Measurements from ENCODE around the gene HEATR3.

Gene HEATR3, protein sequence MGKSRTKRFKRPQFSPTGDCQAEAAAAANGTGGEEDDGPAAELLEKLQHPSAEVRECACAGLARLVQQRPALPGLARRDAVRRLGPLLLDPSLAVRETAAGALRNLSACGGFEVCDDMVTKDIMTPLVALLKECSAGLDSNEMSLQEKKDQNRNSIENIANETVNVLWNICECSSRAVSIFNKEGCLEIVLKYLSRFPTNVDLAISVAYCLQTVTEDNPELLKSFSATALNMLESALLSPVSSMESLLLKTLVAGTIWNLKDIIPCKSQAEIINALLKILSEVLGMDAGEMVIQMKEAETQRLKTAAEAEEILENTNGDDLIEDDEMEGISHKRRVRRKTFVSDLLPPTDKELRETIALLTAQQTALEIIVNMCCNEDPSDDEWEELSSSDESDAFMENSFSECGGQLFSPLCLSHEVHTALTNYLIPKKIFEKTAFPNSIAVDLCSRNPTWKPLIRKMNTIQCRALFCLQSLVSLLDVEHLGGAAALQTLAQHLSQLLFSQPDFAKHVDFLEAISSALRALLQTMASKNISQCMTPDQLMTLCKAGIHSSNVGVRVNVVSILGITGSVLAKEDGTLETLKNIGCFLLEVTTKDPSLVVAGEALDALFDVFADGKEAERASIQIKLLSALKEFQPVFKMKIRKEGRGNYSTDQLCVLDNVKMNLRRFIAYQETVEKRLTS

DNA sequence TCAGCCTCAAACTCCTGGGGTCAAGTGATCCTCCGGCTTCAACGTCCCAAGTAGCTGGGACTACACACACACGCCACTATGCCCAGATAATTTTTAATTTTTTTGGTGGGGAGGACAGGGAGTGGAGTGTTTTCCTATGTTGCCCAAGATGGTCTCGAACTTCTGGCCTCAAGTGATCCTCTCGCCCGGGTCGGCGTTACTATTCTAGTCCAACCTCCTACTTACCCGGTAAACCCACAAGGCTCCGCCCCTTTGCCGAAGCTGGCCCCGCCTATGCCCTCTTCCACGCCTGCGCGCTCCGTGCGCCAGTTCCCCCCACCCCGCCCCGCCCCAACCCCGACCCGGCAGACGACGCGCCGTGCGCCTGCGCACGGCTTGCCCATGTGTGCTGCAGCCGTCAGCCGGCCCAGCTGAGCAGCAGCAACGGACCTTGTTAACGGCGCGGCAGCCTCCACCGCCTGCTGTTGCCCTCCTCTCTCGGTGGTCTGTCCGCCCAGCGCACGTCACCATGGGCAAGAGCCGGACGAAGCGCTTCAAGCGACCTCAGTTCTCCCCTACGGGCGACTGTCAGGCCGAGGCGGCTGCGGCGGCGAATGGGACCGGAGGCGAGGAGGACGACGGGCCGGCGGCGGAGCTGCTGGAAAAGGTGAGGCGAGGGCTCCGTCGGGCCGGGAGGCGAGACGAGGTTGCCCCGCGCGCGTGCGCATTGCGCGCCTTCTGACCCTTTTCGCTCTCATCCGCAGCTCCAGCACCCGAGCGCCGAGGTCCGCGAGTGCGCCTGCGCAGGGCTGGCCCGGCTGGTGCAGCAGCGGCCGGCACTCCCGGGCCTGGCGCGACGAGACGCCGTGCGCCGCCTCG lies at the start of gene HEATR3:
TSS of gene HEATR3 (plus strand) at position 347 of the 858 bp plus-strand sequence. CDS start at position 509, 162 bp downstream.
- DNase-seq, result peak; percentile 95 to 98 (median 97)

DNA sequence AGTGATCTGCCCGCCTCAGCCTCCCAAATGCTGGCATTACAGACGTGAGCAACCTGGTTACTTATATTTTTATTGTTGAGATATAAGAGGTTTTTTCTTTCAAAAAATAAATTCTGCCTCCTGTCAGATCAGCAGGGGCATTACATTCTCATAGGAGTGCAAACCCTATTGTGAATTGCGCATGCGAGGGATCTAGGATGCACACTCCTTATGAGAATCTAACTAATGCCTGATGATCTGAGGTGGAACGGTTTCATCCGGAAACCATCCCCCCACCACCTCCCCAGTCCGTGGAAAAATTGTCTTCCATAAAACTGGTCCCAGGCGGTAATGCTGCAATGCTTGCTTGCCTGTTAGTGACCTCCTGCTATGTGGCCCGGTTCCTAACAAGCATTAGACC lies 48.2 kb upstream of the HEATR3 start:
- no peak for DNase-seq

DNA sequence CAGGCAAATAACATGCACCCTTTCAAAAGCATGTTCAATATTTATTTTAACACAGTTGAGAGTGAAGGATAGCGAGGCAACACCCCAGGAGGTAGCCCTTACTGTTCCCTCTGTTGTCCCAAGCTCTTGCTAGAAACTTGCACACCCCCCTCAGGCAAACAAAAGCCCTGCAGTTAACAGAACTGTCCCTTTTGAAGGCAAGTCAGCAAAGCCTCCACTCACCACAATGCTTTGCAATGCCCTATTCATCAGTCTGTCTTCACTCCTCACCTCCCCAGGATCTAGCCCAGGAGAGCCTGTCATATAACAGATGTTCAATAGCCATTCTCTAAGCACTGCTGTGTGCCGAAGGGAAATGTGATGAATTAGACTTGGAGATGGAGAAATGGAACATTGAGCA lies 44.2 kb upstream of the HEATR3 start:
- DNase-seq, result peak in 1 of 3 donors; percentile 13

DNA sequence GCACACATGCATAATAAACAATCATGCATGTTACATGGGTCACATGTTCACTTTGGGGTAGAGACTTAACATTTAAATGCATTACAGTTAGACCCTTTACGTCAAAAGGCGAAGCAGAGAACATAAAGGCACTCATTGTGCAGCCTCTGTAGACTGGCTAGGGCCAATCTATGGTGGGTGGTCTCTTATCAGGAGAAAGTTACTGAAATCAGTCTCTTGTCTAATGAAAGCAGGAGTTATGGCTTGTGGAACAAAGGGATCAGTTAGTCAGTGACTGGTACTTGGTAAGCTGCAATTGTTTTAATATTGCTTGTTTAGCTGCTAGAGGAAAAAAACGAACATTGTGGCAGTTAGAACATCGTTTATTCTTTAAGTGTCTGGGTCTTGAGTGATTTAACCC lies 42.1 kb upstream of the HEATR3 start:
- no peak for DNase-seq

DNA sequence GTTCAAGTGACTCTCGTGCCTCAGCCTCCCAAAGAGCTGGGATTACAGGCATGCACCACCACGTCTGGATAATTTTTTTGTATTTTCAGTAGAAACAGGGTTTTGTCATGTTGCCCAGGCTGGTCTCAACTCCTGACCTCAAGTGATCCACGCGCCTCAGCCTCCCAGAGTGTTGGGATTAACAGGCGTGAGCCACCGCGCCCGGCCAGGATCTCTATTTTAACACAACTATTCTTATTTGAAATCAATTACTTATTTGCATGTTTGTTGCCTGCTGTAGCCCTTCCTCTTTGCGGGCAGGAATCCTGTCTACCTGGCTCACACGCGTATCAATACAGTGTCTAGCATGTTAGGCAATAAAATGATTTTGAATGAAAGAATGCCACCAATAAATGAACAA lies 41.6 kb upstream of the HEATR3 start:
- DNase-seq, result no peak

DNA sequence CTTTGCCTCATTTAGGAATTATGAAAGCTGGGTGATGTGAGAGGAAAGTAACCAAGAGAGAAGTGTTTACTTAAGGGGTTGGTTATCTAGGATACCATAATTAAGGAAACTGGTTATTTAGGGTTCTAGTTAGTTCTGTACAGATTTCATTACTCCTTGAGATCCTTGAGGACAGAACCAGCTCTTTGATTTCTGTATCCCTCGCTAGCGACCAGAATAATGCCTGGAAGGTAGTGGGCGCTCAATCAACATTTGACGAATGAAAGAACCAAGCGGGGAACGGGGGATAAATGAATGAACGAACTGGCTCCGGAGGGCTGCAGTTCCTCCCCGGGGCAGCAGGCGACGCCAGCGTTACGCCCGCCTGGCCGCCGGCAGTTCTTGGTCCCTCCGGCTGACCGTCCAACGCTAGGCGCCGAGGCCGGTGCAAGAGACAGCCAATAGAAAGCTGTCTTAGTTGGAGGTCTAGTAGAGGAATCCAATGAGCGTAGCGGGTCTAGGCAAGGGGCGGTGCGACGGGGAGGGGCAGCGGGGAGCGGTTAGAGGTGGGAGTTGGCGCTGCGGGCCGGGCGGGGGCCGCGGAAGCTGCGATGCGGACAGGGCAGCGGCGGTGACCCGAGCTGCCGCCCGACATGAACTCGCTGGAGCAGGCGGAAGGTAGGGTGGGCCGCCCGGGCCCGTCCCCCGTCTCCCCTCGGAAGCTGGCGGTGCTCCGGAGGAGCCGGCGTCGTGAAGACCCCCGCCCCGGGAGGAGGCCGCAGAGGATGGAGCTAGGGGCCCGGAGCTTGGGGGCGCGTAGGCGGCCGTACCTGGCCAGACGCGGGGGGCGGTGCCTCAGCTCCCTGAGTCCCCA lies 40.9 kb upstream of the HEATR3 start, which contains the start of gene CNEP1R1:
TSS of gene CNEP1R1 (plus strand) at position 542 of the 853 bp plus-strand sequence. CDS start at position 633, 91 bp downstream.
- DNase-seq, result peak; percentile 97 to 98 (median 98)

DNA sequence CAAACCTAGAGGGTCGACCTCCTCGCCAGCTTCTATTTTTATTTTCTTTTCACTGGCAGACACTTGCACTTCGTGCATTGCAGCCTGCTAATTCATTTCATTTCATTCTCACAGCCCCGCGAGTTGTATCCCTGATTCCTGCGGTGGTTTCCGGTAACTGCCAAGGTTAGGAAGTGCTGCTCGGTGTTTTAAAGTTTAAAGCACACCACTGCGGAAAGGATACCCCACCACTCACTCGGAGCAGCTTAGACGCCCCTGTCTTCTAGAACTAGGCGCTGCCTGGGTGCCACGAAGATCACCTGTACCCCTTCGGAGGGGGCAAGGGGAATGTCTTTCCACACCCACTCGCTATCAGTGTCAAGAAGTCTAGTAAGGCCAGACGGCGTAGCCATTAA lies 40.2 kb upstream of the HEATR3 start:
- DNase-seq, result peak in 2 of 3 donors; percentile 13 to 18

DNA sequence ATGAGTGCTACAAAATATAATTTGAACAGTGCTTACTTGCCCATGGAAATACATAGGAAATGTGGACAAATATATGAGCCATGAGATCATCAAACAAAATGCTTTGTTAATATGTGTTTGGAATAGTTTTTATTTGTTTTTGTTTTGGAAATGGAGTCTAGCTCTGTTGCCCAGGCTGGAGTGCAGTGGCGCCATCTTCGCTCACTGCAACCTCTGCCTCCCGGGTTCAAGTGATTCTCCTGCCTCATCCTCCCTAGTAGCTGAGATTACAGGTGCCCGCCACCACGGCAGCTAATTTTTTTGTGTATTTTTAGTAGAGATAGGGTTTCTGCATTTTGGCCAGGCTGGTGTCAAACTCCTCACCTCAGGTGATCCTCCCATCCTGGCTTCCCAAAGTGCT lies 37.9 kb upstream of the HEATR3 start:
- no peak for DNase-seq

DNA sequence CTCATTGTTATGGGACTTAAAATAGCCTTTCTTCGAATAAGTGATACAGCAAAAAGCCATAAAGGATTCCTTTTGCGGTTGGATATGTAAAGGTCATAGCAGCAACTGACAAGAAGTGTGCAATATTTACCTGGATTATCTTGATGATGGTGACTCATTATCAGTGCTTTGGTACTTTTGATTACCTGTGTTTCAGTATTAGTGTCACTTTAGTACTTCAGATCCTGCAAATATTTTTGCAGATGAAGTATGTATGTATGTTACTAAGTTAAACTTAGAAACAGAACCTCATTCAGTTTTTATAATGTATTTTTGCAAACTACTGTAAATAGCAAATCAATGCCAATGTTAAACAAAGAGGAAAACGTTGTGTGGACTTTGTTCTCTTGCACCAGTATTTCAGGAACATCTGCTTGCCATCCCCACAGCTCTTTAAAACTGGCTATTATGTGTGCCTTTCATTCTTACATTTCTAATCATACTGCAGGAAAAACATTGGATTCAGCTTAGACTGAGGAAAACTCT lies 30.2 kb upstream of the HEATR3 start:
- DNase-seq, result no peak

DNA sequence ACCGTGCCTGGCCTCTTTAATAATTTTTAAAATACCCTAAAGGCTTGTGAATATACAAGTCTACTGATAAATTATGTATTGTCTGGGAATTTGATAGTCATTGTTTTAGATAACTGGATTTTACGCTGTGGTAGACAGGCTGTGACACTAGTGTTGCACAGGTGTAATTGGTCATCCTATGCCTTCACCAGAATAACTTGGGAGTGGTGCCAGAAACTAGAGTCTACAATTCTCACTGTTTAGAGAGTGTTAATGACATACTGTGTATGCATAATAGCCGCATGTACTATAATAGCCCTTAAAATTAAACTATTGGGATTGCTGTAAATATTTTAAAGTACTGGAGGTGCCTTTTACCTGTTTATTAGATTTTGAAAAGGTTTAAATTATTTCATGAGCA lies 29.3 kb upstream of the HEATR3 start:
- no peak for DNase-seq

DNA sequence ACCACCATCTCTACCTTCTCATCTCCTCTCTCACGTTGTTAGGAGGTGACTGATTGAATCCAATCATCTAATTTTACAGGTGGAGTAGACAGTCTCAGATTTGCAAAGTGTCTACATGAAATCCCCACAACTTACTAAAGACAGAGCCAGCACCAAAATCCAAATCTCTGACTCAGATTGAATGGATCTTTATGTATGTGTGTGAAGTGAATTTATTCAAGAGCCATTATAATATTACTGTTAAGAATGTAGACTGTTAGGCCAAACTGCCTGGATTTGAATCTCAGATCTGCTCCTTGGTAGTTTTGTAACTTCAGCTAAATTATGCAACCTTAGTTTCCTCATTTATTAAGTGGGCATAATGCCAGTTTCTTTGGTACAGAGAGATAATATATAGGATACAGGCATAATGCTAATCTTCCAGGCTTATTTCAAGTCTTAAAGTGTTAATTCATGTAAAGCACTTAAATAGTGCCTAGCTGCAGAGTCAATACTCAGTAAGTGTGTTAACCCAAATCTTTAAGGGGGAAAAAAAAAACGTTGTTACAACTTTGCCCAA lies 28.0 kb upstream of the HEATR3 start:
- peak; percentile 51 to 90 (median 88) for DNase-seq

DNA sequence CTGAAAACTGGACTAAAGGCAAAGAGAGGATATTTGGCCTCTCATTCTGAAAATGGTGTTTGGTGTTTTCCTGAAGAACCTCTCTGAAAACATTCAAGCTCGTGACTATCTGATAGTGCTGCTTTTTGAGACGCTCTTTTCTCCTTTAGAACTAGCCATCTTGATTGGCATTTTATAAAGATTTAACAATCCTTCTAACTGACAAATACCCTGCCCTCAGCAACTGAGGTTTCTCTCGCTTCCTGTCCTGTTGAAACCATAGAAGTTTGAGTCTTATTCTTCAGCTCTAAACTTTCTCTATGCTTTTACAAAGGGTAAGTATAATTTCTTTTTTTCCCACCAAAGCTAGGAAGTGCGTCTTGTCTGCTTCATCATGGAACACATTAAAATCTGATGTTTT lies 27.5 kb upstream of the HEATR3 start:
- peak in 2 of 3 donors; percentile 8 to 17 for DNase-seq

DNA sequence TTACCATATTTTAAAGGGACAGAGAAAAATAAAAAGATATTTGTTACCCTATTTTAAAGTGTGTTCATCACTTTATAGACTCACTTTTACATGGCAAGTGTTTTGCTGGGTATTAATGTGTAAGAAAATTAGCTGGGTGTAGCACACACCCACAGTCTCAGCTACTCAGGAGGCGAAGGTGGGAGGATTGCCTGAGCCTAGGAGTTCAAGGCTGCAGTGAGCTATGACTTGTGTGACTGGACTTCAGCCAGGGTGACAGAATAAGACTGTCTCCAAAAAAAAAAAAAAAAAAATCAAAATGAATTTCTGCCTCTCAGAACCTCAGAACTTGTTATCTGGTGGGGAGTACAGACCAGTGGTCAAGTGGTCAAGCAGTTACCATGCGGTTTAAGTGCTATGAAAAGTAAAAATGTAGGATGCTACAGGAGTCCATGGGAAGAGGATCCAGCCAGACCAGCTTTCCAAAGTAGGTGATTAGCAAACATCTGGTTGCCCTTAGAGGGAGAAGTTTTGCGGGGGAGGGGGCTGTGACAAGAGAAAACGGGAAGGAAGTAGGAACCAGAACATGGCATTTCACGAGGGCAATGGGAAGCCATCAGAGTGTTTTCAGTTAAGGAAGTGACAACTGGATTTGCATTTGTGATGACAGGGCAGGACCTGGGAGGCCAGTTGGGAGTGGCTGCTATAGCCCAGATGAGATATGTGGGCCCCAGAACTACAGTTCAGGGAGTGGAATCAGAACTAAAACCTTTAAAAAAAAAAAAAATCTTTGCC lies 26.8 kb upstream of the HEATR3 start:
- peak; percentile 94 to 97 (median 94) for DNase-seq

DNA sequence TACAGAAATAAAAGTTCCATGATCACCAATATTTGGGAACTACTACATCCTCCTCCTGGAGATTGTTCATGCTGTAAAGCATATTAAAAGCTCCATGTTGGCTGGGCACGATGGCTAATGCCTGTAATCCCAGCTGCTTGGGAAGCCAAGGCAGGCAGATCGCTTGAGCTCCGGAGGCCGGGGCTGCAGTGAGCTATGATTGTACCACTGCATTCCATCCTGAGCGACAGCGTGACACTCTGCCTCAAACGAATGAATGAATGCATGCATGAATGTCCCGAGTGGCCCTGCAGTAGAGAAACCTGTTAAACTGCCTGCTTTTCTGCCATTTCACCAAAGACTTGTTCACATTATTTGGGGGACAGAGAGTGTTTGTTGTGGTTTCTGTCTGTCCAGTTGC lies 25.8 kb upstream of the HEATR3 start:
- no peak for DNase-seq

DNA sequence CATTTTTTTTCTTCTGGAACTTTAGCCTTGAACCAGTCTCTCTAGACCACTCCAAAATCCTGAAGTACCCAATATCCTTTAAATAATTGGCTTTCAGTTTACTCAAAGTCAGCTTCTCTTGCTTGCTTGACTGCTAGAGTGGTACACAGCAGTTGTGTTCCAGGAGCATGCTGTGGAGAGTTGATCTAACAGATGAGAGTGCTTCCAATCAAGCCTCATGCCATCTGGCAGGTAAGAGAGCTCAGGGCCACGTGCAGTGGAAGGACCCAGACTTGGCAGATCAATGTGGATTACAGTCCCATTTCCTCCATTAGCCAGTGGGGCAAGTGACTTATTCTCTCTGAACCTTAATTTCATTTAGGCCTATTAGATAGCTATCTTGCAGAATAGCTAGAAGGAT lies 25.1 kb upstream of the HEATR3 start:
- DNase-seq, result no peak

DNA sequence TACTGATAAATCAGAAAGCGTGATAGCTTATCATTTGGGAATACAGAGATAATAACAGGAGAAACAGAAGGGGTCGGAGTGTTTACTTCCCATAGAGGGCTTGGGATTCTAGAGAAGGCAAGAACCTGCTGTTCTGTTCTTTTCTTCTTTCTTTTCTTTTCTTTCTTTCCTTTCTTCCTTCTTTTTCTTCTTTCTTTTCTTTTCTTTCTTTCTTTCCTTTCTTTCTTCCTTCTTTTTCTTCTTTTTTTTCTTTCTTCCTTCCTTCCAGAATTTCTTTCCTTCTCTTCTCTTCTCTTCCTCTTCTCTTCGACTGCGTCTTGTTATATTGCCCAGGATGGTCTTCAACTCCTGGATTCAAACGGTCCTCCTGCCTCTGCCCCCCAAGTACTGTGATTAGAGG lies 22.4 kb upstream of the HEATR3 start:
- no peak for DNase-seq

DNA sequence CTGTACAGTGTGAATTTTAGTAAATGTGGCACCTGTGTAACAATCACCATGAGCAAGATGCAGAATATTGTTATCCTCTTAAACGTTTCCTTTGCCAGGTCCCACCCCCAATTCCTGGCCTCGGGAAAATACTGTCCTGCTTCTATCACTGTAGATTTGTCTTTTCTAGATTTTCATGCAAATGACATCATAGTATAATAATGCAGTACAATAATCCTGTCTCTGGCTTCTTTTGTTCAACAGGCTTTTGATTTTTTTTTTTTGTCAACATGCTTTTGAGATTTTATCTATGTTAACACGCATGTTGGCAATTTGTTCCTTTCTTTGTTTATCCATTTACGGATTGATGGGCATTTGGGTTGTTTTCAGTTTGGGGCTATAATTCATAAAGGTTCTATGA lies 20.4 kb upstream of the HEATR3 start:
- DNase-seq, result no peak

DNA sequence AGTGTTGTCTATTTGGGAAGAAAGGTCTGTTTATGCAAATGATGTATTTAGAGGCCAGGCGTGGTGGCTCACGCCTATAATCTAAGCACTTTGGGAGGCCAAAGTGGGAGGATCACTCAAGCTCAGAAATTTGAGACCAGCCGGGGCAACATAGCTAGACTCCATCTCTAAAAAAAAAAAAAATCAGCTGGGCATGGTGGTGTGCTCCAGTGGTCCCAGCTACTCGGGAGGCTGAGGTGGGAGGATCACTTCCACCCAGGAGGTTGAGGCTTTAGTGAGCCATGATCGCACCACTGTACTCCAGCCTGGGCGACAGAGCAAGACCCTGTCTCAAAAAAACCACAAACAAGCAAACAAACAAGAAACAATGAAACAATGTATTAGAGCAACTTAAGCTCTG lies 18.9 kb upstream of the HEATR3 start:
- DNase-seq, result no peak

DNA sequence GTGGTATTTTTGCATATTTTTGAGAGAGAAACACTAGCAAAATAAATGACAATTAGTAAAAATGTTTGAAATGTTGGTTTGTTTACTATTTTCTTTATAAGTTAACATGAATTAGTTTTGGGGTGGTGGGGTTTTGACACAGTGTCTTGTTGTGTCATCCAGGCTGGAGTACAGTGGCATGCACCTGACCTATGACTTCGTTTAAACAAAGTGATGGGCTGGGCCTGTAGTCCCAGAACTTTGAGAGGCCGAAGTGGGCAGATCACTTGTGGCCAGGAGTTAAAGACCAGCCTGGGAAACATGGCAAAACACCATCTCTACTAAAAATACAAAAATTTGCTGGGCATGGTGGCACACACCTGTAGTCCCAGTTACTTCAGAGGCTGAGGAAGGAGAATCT lies 17.9 kb upstream of the HEATR3 start:
- DNase-seq, result no peak

DNA sequence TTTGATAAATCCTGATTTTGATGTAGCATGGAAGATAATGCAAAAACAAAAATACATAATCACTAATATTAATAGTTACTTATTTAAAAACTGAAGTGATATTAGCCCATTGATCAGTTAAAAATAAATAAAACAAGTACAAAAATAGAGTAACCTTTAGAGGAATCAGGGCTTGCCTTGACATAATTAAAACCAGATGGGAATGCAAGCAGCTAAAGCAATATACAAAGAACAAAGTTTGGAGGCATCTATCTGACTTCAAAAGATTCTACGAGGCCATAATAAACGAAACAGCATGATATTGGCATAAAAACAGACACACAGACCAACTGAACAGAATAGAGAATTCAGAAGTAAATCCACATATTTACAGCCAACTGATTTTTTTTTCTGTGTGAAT lies 15.0 kb upstream of the HEATR3 start:
- DNase-seq, result no peak

DNA sequence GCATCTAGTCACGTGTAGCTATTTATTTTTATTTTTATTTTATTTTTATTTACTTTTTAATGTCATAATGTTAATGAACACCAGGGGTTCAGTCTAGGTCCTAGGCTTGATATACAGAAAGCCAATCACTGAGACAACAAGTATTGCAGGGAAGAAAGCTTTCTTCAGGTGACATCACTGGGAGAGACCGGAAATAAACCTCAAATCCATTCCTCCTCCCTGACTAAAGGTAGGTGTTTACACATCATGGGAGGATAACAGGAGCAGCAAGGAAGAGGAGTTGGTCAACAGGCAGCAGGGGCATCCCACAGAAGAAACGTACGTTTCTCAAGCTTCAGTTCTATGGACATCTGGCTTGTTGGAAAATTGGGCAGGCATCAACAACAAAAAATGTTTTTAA lies 9.5 kb upstream of the HEATR3 start:
- DNase-seq, result no peak
